Spleen (tissue), 11 donors: ENCODE results near the gene NEK10. TPM values are rescaled to one million over a fixed set of nuclear protein-coding genes. Genes with fewer than 3 reads are reported as not detected.

Experiments
- DNase-seq: peaks from one replicate; pipeline ENCODE4 v3.0.0-alpha.2; 2020
- H3K27ac ChIP-seq, 8 donors: fragments of 200-600 bp; sonication (generic) in 7 of 8; 1 replicate in 4 of 8; 2 replicates in 4 of 8; pipeline versions ENCODE4 v1.5.0 to v1.8.0; 2016 to 2021; ENCODE audit warnings: inconsistent platforms in 4 of 8, mild to moderate bottlenecking in 4 of 8, moderate library complexity in 1 of 8
- H3K27me3 ChIP-seq, 7 donors: fragments of 200-600 bp; sonication (generic) in 6 of 7; replicated peaks in 1 of 7; 1 replicate in 4 of 7; 2 replicates in 3 of 7; pipeline versions ENCODE4 v1.5.0 to v1.8.0; 2016 to 2021; ENCODE audit warnings: inconsistent platforms in 3 of 7, mild to moderate bottlenecking in 1 of 7
- H3K36me3 ChIP-seq, 6 donors: fragments of 200-600 bp; sonication (generic) in 5 of 6; 1 replicate in 4 of 6; 2 replicates in 2 of 6; pipeline versions ENCODE4 v1.5.0 to v1.8.0; 2016 to 2021; ENCODE audit warnings: inconsistent platforms in 2 of 6
- H3K4me1 ChIP-seq, 6 donors: fragments of 200-600 bp; sonication (generic) in 5 of 6; 1 replicate in 3 of 6; 2 replicates in 3 of 6; pipeline versions ENCODE4 v1.5.0 to v1.8.0; 2016 to 2021; ENCODE audit warnings: inconsistent platforms in 3 of 6
- H3K4me3 ChIP-seq, 8 donors: fragments of 200-600 bp; sonication (generic) in 7 of 8; 1 replicate in 4 of 8; 2 replicates in 4 of 8; pipeline versions ENCODE4 v1.5.0 to v1.8.0; 2016 to 2021; ENCODE audit warnings: inconsistent platforms in 4 of 8, mild to moderate bottlenecking in 4 of 8, moderate library complexity in 2 of 8
- H3K9me3 ChIP-seq, 8 donors: fragments of 200-600 bp; sonication (generic) in 7 of 8; 1 replicate in 4 of 8; 2 replicates in 4 of 8; pipeline versions ENCODE4 v1.5.0 to v1.8.0; 2016 to 2021; ENCODE audit warnings: inconsistent platforms in 4 of 8
- CTCF ChIP-seq, 11 experiments: fragments of 200-600 bp in 7 of 11; fragments of 450-650 bp in 4 of 11; sonication (generic) in 4 of 11; IDR thresholded peaks in 8 of 11; conservative IDR thresholded peaks in 3 of 11; 1 replicate in 7 of 11; 2 replicates in 4 of 11; pipeline versions ENCODE4 v1.4.0 to v1.8.0; 2016 to 2021; ENCODE audit warnings: antibody characterized with exemption in 11 of 11, inconsistent platforms in 4 of 11, mild to moderate bottlenecking in 1 of 11
- POLR2A ChIP-seq, 3 donors: fragments of 450-650 bp; IDR thresholded peaks; one replicate each; pipeline ENCODE4 v1.5.1; 2017; ENCODE audit warnings: antibody characterized with exemption in 3 of 3, mild to moderate bottlenecking in 1 of 3
- POLR2AphosphoS5 ChIP-seq, 3 donors: sonication (generic); formaldehyde crosslinking; IDR thresholded peaks; one replicate each; pipeline ENCODE4 v1.5.1; 2017; ENCODE audit warnings: antibody characterized with exemption in 3 of 3
- WGBS, 5 donors: extraction: QIAGEN DNeasy Blood & Tissue Kit in 3 of 5; methylation state at CpG; one replicate each; pipeline versions ENCODE4 v1.1.5 to v1.1.7; 2013 to 2018; 5-methylcytosine and 5-hydroxymethylcytosine counted together
- intact Hi-C: fragments of 100-400 bp; cut with DNase I; formaldehyde crosslinking; loops from one replicate; pipeline ENCODE4 v1.15.0; 2023; ENCODE audit warnings: low total_unique reads
- polyA plus RNA-seq, 3 donors: library from polyadenylated mRNA; stranded (reverse); fragments of 200-250 nt; gene quantifications; one replicate each; pipeline ENCODE4 v1.2.1, GENCODE V29; 2013
- total RNA-seq, 7 donors: library from RNA; depleted of rRNA in 3 of 7; stranded (reverse); fragments of >200 nt in 3 of 7; fragmentation: NEBNext Ultra II Directional in 4 of 7; extraction: Animal tissue kit (Norgen Biotek cat#: 25700) in 4 of 7; gene quantifications; one replicate each; pipeline versions ENCODE4 v1.1.0 to v1.2.1, GENCODE V29; 2016 to 2021
- donor health status: healthy with polysubstance abuse.
- donor health status: DM: no; HTN: no; CAD: no; lungs with moderate emphysema.
- donor health status: DM: no; HTN: no; CAD: no.
- donor health status: Bipolar disorder and iron deficiency.
- donor health status: healthy.
- donor health status: DM: no; HTN: no; CAD: no.
- donor health status: DM: yes; HTN: yes; CAD: no.

The NEK10 gene
- total and polyA plus RNA-seq, 10 donors, result 0.29 to 4.1 (median 1.7) TPM

- Histone ChIP-seq H3K4me1 (peaks cover 0 to 18% (median 12%) of the 10 kb centered on the region in 6 donors), H3K27me3 (peaks cover 0 to 11% (median 0%) of the 10 kb centered on the region in 7 donors), H3K4me3 (no peak overlapping the region), H3K27ac (no peak overlapping the region), H3K9me3 (no peaks in the 10 kb centered on the region), H3K36me3 (no peaks in the 10 kb centered on the region)
- DNase-seq, result no peak
- WGBS, 5 donors, result 73 to 88% (median 78%) methylated on average over 5 of the region's 5 CpGs
- TF ChIP-seq POLR2A (IDR thresholded peaks at IDR 0.05) (no peak), CTCF (IDR thresholded peaks at IDR 0.05 in 8 of 11, conservative IDR thresholded peaks at IDR 0.05 in 3 of 11) (no peak), POLR2AphosphoS5 (IDR thresholded peaks at IDR 0.05) (no peak)
- intact Hi-C loops, result no loop called here
Observed at GRCh38 chr3:27085829-27086730, 283.1 kb downstream of the NEK10 start.

GRCh38 chr3:27081992-27082607, 287.1 kb downstream of the NEK10 start:
- Histone ChIP-seq H3K27me3 (peaks cover 0 to 11% (median 0%) of the 10 kb centered on the region in 7 donors), H3K36me3 (no peaks in the 10 kb centered on the region), H3K4me3 (no peak overlapping the region), H3K4me1 (peaks cover 0 to 26% (median 15%) of the 10 kb centered on the region in 6 donors), H3K9me3 (no peaks in the 10 kb centered on the region), H3K27ac (no peak overlapping the region)
- no peak for DNase-seq
- 40 to 55% (median 49%) methylated on average over 2 of the region's 2 CpGs for WGBS, 5 donors
- TF ChIP-seq POLR2AphosphoS5 (IDR thresholded peaks at IDR 0.05) (no peak), POLR2A (IDR thresholded peaks at IDR 0.05) (no peak), CTCF (IDR thresholded peaks at IDR 0.05 in 8 of 11, conservative IDR thresholded peaks at IDR 0.05 in 3 of 11) (no peak)
- intact Hi-C loops, result no loop called here

- Histone ChIP-seq H3K4me3 (no peak overlapping the region), H3K27me3 (peaks cover 0 to 11% (median 0%) of the 10 kb centered on the region in 7 donors), H3K27ac (no peak overlapping the region), H3K4me1 (peaks cover 0 to 26% (median 15%) of the 10 kb centered on the region in 6 donors), H3K36me3 (no peaks in the 10 kb centered on the region), H3K9me3 (no peaks in the 10 kb centered on the region)
- intact Hi-C loops, result no loop called here
- no peak for DNase-seq
- 72 to 92% (median 80%) methylated on average over 5 of the region's 5 CpGs for WGBS, 5 donors
- no peak for TF ChIP-seq POLR2A (IDR thresholded peaks at IDR 0.05)
- no peak for TF ChIP-seq CTCF (IDR thresholded peaks at IDR 0.05 in 8 of 11, conservative IDR thresholded peaks at IDR 0.05 in 3 of 11)
- no peak for TF ChIP-seq POLR2AphosphoS5 (IDR thresholded peaks at IDR 0.05)
Observed at GRCh38 chr3:27081566-27081965, 287.6 kb downstream of the NEK10 start.

GRCh38 chr3:27080258-27080525, 289.0 kb downstream of the NEK10 start:
- no peak for DNase-seq
- H3K4me1 ChIP-seq, result peaks cover 0 to 26% (median 15%) of the 10 kb centered on the region in 6 donors

More at GRCh38 chr3:27080258-27080525, 289.0 kb downstream of the NEK10 start:
- TF ChIP-seq POLR2AphosphoS5 (IDR thresholded peaks at IDR 0.05) (no peak), POLR2A (IDR thresholded peaks at IDR 0.05) (no peak), CTCF (IDR thresholded peaks at IDR 0.05 in 8 of 11, conservative IDR thresholded peaks at IDR 0.05 in 3 of 11) (no peak)
- Histone ChIP-seq H3K9me3 (no peaks in the 10 kb centered on the region), H3K27ac (no peak overlapping the region), H3K36me3 (no peaks in the 10 kb centered on the region), H3K4me3 (no peak overlapping the region), H3K27me3 (no peaks in the 10 kb centered on the region)
- intact Hi-C loops, result no loop called here
- 75 to 94% (median 83%) methylated on average over 2 of the region's 2 CpGs for WGBS, 5 donors
